ENCODE results near the gene ASTN2.

DNA sequence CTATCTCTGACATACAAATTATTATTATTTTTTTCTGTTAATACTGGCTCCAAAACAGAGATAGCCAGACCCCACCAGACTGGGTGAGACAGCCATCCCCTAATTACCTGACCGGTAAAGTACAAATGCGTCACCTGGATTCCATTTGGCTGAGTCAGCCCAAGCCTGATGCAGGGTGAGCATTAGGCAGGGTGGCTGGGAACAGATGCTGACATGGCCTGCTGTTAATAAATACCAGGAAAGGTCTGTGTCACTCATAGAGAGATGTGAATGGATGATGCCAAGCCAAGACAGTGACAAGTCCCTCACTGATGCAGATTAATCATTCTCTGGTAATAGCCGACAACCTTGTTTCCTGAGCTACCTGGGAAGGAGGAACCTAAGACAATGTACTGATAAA is 544.3 kb downstream of the ASTN2 start:
- TF ChIP-seq, protein P1, sequence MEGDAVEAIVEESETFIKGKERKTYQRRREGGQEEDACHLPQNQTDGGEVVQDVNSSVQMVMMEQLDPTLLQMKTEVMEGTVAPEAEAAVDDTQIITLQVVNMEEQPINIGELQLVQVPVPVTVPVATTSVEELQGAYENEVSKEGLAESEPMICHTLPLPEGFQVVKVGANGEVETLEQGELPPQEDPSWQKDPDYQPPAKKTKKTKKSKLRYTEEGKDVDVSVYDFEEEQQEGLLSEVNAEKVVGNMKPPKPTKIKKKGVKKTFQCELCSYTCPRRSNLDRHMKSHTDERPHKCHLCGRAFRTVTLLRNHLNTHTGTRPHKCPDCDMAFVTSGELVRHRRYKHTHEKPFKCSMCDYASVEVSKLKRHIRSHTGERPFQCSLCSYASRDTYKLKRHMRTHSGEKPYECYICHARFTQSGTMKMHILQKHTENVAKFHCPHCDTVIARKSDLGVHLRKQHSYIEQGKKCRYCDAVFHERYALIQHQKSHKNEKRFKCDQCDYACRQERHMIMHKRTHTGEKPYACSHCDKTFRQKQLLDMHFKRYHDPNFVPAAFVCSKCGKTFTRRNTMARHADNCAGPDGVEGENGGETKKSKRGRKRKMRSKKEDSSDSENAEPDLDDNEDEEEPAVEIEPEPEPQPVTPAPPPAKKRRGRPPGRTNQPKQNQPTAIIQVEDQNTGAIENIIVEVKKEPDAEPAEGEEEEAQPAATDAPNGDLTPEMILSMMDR (IDR thresholded peaks at IDR 0.05; ENCODE audit: low read depth, low read length, poor library complexity, severe bottlenecking): no peak
- no peak for TF ChIP-seq EZH2phosphoT487 (IDR thresholded peaks at IDR 0.05; ENCODE audit: borderline replicate concordance, low read length)

Data from DOHH2 (cell line).